Forelimb muscle (tissue), 1 donor: ENCODE measurements around the gene SLC8A3. TPM values are rescaled to one million over a fixed set of nuclear protein-coding genes. Genes with fewer than 3 reads are reported as not detected.

Experiments
- DNase-seq: peaks from one replicate; pipeline ENCODE4 v3.0.0-alpha.2; 2013; ENCODE audit warnings: low read depth
- polyA plus RNA-seq: library from polyadenylated mRNA; unstranded; fragments of 120-200 nt; gene quantifications from one replicate; pipeline ENCODE4 v1.2.1, GENCODE V29; 2013; ENCODE audit not compliant: insufficient read length

The SLC8A3 gene
- polyA plus RNA-seq, 1 donor, result 8.5 TPM

GRCh38 chr14:70177081-70177800 lies 11.5 kb downstream of the SLC8A3 start:
- DNase-seq, result no peak

GRCh38 chr14:70173569-70173968 lies 15.2 kb downstream of the SLC8A3 start:
- no peak for DNase-seq

GRCh38 chr14:70171726-70172125 lies 17.0 kb downstream of the SLC8A3 start:
- no peak for DNase-seq

- no peak for DNase-seq
These were observed 17.8 kb downstream of the SLC8A3 start for GRCh38 chr14:70170976-70171375.

GRCh38 chr14:70168406-70168805 lies 20.3 kb downstream of the SLC8A3 start:
- DNase-seq, result no peak

GRCh38 chr14:70166530-70167203 lies 22.1 kb downstream of the SLC8A3 start:
- no peak for DNase-seq

- DNase-seq, result no peak
These were observed 26.4 kb downstream of the SLC8A3 start for GRCh38 chr14:70162358-70162757.

GRCh38 chr14:70156592-70156991 lies 32.2 kb downstream of the SLC8A3 start:
- DNase-seq, result no peak

- DNase-seq, result no peak
These were observed 36.0 kb downstream of the SLC8A3 start for GRCh38 chr14:70152704-70153103.

GRCh38 chr14:70152081-70152480 lies 36.7 kb downstream of the SLC8A3 start:
- DNase-seq, result no peak

GRCh38 chr14:70149596-70150165 lies 39.1 kb downstream of the SLC8A3 start:
- DNase-seq, result no peak

- DNase-seq, result no peak
These were observed 39.7 kb downstream of the SLC8A3 start for GRCh38 chr14:70148911-70149595.

- no peak for DNase-seq
These were observed 40.4 kb downstream of the SLC8A3 start for GRCh38 chr14:70148351-70148750.

GRCh38 chr14:70144046-70144445 lies 44.7 kb downstream of the SLC8A3 start:
- DNase-seq, result no peak

- no peak for DNase-seq
These were observed 45.4 kb downstream of the SLC8A3 start for GRCh38 chr14:70143306-70143705.

GRCh38 chr14:70140614-70141013 lies 48.1 kb downstream of the SLC8A3 start:
- no peak for DNase-seq

GRCh38 chr14:70139384-70139783 lies 49.4 kb downstream of the SLC8A3 start:
- DNase-seq, result no peak

- no peak for DNase-seq
These were observed 51.0 kb downstream of the SLC8A3 start for GRCh38 chr14:70137788-70138187.

GRCh38 chr14:70133461-70133860 lies 55.3 kb downstream of the SLC8A3 start:
- no peak for DNase-seq

GRCh38 chr14:70130482-70130881 lies 58.3 kb downstream of the SLC8A3 start:
- DNase-seq, result no peak

- no peak for DNase-seq
These were observed 61.6 kb downstream of the SLC8A3 start for GRCh38 chr14:70127186-70127585.

GRCh38 chr14:70123796-70124195 lies 65.0 kb downstream of the SLC8A3 start:
- no peak for DNase-seq

GRCh38 chr14:70121521-70121920 lies 67.2 kb downstream of the SLC8A3 start:
- no peak for DNase-seq
